ENCODE measurements around the gene IL1F10. TPM values are rescaled to one million over a fixed set of nuclear protein-coding genes. Genes with fewer than 3 reads are reported as not detected.

The IL1F10 gene
- total and polyA plus RNA-seq, 2 of the 8 experiments (the other 6 are each of a cell fraction or from before 2014, with no cell fraction given), result not detected

DNA sequence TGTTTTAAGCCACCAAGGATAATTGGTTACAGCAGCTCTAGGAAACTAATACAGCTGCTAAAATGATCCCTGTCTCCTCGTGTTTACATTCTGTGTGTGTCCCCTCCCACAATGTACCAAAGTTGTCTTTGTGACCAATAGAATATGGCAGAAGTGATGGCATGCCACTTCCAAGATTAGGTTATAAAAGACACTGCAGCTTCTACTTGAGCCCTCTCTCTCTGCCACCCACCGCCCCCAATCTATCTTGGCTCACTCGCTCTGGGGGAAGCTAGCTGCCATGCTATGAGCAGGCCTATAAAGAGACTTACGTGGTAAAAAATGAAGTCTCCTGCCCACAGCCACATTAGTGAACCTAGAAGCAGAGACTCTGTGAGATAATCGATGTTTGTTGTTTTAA lies 3.5 kb upstream of the IL1F10 start:
- Histone ChIP-seq H4K20me1 (replicated peaks in 1 of 2; ENCODE audit: control insufficient read depth in 1 of 2, insufficient read depth in 2 of 2, low read length in 2 of 2) (peaks cover 0 to 2% of the 10 kb centered on the region in 2 experiments), H2BK20ac (ENCODE audit: low read length) (no peak overlapping the region), H3K79me1 (ENCODE audit: low read depth, low read length) (no peaks in the 10 kb centered on the region), H3K4ac (replicated peaks; ENCODE audit: insufficient read length, low read depth, low read length) (no peak overlapping the region), H4K5ac (ENCODE audit: insufficient read length, low read depth, low read length) (no peak overlapping the region), H3K14ac (ENCODE audit: insufficient read length) (no peak overlapping the region), H2BK12ac (ENCODE audit: low read depth, low read length) (no peak overlapping the region), H2BK5ac (ENCODE audit: low read depth, low read length) (no peak overlapping the region), H3K4me3 (ENCODE audit: extremely low read depth in 1 of 4, insufficient read depth in 2 of 4, low read depth in 3 of 4, low read length in 4 of 4) (no peak overlapping the region), H4K91ac (replicated peaks; ENCODE audit: insufficient read length, low read length) (no peak overlapping the region), H3K9ac (replicated peaks in 1 of 4; ENCODE audit: extremely low read depth in 1 of 4, low read depth in 3 of 4, low read length in 3 of 4) (no peak overlapping the region), H3K79me2 (ENCODE audit: control insufficient read depth in 1 of 2, insufficient read depth in 2 of 2, low read length in 2 of 2) (no peaks in the 10 kb centered on the region), H3K18ac (ENCODE audit: extremely low read depth, low read length) (no peak overlapping the region), H3K27me3 (replicated peaks in 1 of 4; ENCODE audit: control insufficient read depth in 3 of 4, extremely low read depth in 1 of 4, insufficient read depth in 3 of 4, low read length in 3 of 4) (no peaks in the 10 kb centered on the region), H3K56ac (replicated peaks; ENCODE audit: insufficient read length, low read depth, low read length) (no peak overlapping the region), H3K36me3 (ENCODE audit: control insufficient read depth in 2 of 4, insufficient read depth in 4 of 4, low read length in 3 of 4) (no peaks in the 10 kb centered on the region), H3K23me2 (ENCODE audit: low read depth, low read length) (peaks cover 2% of the 10 kb centered on the region; the same call in 1 of the 2 replicates), H2AK5ac (ENCODE audit: low read depth, low read length) (no peak overlapping the region), H3K4me1 (replicated peaks in 1 of 4; ENCODE audit: control insufficient read depth in 3 of 4, insufficient read depth in 4 of 4, low read length in 3 of 4) (no peaks in the 10 kb centered on the region), H2AFZ (ENCODE audit: low read length) (no peak overlapping the region), H2BK120ac (replicated peaks; ENCODE audit: low read depth, low read length) (no peak overlapping the region), H3K27ac (ENCODE audit: low read depth, low read length) (no peak overlapping the region), H3K23ac (ENCODE audit: insufficient read length) (no peak overlapping the region), H3K4me2 (ENCODE audit: insufficient read depth in 1 of 2, low read depth in 2 of 2, low read length in 2 of 2) (no peak overlapping the region), H2BK15ac (ENCODE audit: low read length) (no peak overlapping the region), H4K8ac (ENCODE audit: extremely low read depth, insufficient read depth, low read length) (no peak overlapping the region), H3K9me3 (ENCODE audit: insufficient read depth in 2 of 2, low read depth in 1 of 2, low read length in 1 of 2) (0 out of 4 replicates have a peak, but pooled peaks cover 0 to 9% of the 10 kb centered on the region in 2 experiments)
- ChIA-PET CTCF (ENCODE audit: partially characterized antibody) (interaction anchor here (0.9 to 2.3 kb wide), 3 partner anchors 11 to 19 kb away, joined by 3 to 12 read pairs (median 4); no protein-coding TSS in a partner anchor), POLR2A (ENCODE audit: partially characterized antibody) (no interaction called here)
- FAIRE-seq (no peak), DNase-seq (ENCODE audit: low read depth in 1 of 2, low spot score in 2 of 2) (no peak)
- 66% methylated on average over 5 of the region's 5 CpGs; no CpG with 5 or more reads in 1 of the 2 experiments for WGBS, 2 experiments (ENCODE audit: extremely low coverage in 1 of 2, insufficient coverage in 1 of 2, insufficient read length in 1 of 2, insufficient replicate concordance in 2 of 2, low coverage in 1 of 2, low lambda C conversion rate in 2 of 2, missing lambda C conversion rate in 1 of 2)
- TF ChIP-seq MAFK (IDR thresholded peaks at IDR 0.05; ENCODE audit: low read depth, low read length) (no peak), JUN (IDR thresholded peaks at IDR 0.05; ENCODE audit: low read depth, low read length) (no peak), JUND (IDR thresholded peaks at IDR 0.05; ENCODE audit: low read length) (no peak), EZH2 (IDR thresholded peaks at IDR 0.05; ENCODE audit: low read depth, low read length, severe bottlenecking) (no peak), EP300 (IDR thresholded peaks at IDR 0.05; ENCODE audit: borderline replicate concordance in 1 of 2, low read depth in 2 of 2, low read length in 2 of 2) (no peak), RNF2 (IDR thresholded peaks at IDR 0.05; ENCODE audit: borderline replicate concordance, low read depth, low read length, missing control alignments, poor library complexity, severe bottlenecking) (no peak), TAF7 (optimal IDR thresholded peaks at IDR 0.05; ENCODE audit: borderline replicate concordance, low read depth, low read length) (no peak), SP2 (IDR thresholded peaks at IDR 0.05; ENCODE audit: low read length) (no peak), SAP30 (IDR thresholded peaks at IDR 0.05; ENCODE audit: insufficient read depth, insufficient replicate concordance, low read length) (no peak), SP4 (IDR thresholded peaks at IDR 0.05; ENCODE audit: low read length) (no peak), POLR2A (IDR thresholded peaks at IDR 0.05; ENCODE audit: control extremely low read depth in 1 of 2, low read depth in 2 of 2, low read length in 2 of 2) (no peak), BACH1 (IDR thresholded peaks at IDR 0.05; ENCODE audit: low read length) (no peak)
